PC-3 (cell line): Measurements from ENCODE around the gene DCUN1D4.

Experiments used
- EZH2phosphoT487 ChIP-seq: fragments of 300-600 bp; sonication (generic); IDR thresholded peaks from 2 replicates; pipeline ENCODE4 v1.6.1; 2018; ENCODE audit warnings: mild to moderate bottlenecking, antibody characterized with exemption, low read length, borderline replicate concordance
- TF ChIP-seq, protein P1 (sequence below): fragments of 300-600 bp; sonication (generic); conservative IDR thresholded peaks from 2 replicates; pipeline ENCODE4 v1.5.1; 2017; ENCODE audit warnings: antibody characterized with exemption, low read depth, mild to moderate bottlenecking, low read length

- TF ChIP-seq, protein P1, sequence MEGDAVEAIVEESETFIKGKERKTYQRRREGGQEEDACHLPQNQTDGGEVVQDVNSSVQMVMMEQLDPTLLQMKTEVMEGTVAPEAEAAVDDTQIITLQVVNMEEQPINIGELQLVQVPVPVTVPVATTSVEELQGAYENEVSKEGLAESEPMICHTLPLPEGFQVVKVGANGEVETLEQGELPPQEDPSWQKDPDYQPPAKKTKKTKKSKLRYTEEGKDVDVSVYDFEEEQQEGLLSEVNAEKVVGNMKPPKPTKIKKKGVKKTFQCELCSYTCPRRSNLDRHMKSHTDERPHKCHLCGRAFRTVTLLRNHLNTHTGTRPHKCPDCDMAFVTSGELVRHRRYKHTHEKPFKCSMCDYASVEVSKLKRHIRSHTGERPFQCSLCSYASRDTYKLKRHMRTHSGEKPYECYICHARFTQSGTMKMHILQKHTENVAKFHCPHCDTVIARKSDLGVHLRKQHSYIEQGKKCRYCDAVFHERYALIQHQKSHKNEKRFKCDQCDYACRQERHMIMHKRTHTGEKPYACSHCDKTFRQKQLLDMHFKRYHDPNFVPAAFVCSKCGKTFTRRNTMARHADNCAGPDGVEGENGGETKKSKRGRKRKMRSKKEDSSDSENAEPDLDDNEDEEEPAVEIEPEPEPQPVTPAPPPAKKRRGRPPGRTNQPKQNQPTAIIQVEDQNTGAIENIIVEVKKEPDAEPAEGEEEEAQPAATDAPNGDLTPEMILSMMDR = no peak
- TF ChIP-seq EZH2phosphoT487 = no peak
Measured at GRCh38 chr4:51895158-51895557, 52.2 kb downstream of the DCUN1D4 start.
